Measurements from ENCODE around the gene THAP8.
"Not testable (repeated sequence)": the region's sequence is repeated elsewhere in the genome, so short reads cannot be mapped to it uniquely, and the experiment has no call there.

Gene THAP8

GRCh38 chr19:36054119-36054732 is at the start of gene THAP8:
Gene THAP8, minus strand, starts transcription at chr19:36054285. Its CDS starts 68 bp downstream, at chr19:36054217.
- DNase-seq, result peak; percentile 100

- no peak for DNase-seq
These were observed 49.0 kb upstream of the THAP8 start for GRCh38 chr19:36103040-36103626.

- no peak for DNase-seq
These were observed 47.7 kb upstream of the THAP8 start for GRCh38 chr19:36101550-36102327.

- DNase-seq, result no peak
These were observed 46.4 kb upstream of the THAP8 start for GRCh38 chr19:36100476-36100875.

GRCh38 chr19:36099166-36099785 is 45.2 kb upstream of the THAP8 start:
- no peak for DNase-seq

DNA sequence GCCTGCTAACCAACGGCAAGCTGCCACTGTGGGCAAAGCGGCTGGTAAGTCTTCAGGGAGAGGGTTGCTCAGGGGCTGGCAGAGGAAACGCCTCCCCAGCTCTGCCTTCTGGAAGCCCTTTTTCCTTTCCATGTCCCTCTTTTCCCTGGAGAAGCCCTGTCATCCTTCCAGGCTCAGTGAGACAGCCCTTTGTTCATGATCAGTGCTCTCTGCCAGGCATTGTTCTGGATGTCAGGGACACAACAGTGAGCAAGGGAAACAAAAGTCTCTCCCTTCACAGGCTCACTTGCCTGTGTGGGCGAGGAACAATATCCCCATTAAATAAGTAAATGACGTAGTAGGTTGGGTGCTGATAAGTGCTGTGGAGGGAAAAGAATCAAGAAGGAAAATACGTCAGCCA is 43.0 kb upstream of the THAP8 start:
- DNase-seq, result no peak

GRCh38 chr19:36093687-36094086 is 39.6 kb upstream of the THAP8 start:
- no peak for DNase-seq

DNA sequence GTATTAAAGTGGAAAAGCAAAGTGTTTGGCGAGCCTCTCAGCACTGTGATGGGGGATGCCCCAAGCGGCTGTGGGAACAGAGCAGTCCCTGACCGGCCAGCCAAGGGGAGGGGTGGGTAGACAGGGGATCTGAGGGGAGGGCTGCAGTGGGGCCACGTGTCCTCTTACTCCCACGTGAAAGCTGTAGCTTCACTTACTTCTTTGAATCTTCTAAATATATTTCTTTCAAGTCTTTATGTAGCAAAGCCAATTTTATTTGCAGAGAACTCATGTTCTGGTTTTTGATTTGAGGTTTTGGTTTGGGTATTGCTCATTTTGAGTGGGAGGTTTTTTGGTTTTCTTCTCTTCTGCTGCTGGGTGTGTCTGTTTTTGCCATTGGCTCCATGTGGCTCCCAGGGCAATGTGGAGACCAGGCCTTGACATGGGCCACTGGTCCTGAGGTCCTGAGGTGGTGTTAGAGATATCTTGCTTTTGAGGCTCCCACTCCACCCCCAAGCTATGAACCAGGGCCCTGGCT is 39.1 kb upstream of the THAP8 start:
- no peak for DNase-seq

- DNase-seq, result no peak
These were observed 38.5 kb upstream of the THAP8 start for GRCh38 chr19:36092566-36092965.

- no peak for DNase-seq
These were observed 37.0 kb upstream of the THAP8 start for GRCh38 chr19:36090910-36091695.

DNA sequence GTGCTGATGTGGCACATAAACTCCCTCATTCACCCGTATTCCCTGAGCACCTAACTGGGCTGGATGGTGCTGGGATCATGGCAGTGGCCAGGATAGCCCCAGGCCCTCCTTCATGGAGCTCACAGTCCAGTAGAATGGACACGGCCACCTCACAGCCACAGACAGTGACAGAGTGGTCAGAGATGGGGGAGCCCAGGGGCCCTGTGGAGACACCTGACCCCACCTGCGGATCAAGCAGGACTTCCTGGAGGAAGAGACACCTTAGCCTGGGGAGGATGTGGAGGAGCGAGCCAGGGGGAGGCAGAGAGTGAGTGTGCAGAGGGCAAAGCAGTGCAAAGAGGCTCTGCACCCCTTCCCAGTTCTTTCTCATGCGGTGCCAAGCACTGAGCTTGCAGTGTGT is 35.8 kb upstream of the THAP8 start:
- no peak for DNase-seq

DNA sequence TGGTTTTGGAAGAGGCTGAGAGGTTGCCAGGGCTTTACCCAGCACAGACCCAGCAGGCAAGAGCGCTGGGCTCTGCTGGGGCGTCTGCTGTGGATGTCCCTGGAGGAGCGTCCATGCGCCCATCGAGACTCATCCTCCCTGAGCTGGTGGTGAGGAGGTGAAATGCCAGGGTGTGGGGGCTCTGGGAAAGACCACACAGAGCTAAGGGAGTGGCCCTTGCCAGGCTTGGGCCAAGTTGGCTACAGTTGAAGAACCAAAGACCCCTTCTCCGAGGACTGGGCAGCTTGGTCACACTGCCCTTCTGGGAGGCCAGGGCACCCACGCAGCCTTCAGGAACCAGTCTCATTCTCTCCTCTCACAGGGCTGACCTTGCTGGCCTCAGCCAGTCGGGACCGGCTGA is 32.2 kb upstream of the THAP8 start:
- no peak for DNase-seq

DNA sequence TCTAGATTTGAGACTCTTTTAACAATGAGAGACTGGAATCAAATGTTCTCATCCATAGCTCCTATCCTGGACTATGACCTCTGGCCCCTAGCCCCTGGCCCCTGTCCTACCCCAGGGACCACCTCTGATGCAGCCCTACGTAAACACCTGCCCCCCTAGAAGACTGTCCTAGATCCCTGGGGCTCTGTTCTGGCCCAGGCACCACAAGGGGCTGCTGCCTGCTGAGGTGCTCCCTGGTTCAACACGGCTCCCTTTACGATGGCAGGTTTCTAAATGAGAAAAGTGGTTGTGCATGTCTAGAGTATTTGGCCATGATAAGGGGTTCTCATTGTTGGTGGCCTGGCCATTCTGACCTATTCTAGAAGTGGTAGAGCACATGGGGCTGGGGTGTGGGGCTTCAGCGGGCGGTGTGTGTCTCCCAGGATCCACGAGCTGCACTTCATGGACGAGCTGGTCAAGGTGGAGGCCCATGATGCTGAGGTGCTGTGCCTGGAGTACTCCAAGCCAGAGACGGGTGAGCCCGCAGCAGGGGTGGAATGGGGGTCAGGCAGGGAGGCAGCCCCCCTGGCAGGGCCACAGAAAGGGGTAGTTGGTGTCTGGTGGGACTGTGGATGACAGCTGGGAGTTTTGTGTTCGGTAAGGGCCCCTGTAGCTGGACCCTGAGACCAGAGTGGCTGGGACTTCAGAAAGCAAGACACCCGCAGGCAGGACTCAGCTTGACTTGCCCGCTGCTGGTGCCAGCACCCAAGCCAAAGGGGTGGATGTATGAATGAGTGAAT is 30.3 kb upstream of the THAP8 start:
- no peak for DNase-seq

- no peak for DNase-seq
These were observed 28.8 kb upstream of the THAP8 start for GRCh38 chr19:36082916-36083315.

DNA sequence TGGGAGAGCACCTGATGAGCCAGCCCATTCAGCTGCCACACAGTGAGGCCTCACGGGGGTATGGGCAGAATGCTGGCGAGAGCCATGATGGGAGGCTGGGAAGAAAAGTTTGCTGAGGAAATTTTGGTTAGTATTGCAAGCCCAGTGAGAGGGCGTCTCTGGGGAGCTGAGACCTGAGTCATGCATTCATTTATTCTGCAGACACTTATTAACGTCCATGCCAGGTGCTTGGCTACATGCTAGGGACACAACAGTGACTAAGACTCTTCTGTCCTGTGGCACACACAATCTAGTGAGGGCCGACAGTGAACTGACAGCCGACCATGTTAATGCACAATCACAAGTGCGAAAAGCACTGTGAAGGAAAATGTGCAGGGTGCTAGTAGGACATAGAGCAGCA is 27.8 kb upstream of the THAP8 start:
- DNase-seq, result no peak

DNA sequence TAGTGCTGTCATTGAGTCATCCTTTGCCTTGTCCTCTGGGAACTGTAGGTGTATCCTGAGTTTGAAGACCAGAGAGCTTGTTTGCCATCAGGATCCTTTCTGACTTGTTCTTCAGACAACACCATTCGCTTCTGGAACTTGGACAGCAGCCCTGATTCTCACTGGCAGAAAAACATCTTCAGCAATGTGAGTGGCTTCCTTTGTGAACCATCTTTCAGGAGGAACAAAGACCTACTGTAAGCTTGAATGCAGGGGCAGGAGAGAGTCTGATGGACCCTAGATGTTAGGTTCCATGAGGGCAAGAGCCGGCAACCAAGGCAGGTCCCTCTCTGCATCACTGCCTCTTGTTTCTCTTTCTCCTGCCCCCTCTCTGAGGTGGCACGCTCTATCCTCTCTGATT is 27.3 kb upstream of the THAP8 start:
- DNase-seq, result no peak

- DNase-seq, result peak; percentile 8
These were observed 25.4 kb upstream of the THAP8 start for GRCh38 chr19:36079389-36079945.

GRCh38 chr19:36073121-36073876 is 19.2 kb upstream of the THAP8 start:
- no peak for DNase-seq

DNA sequence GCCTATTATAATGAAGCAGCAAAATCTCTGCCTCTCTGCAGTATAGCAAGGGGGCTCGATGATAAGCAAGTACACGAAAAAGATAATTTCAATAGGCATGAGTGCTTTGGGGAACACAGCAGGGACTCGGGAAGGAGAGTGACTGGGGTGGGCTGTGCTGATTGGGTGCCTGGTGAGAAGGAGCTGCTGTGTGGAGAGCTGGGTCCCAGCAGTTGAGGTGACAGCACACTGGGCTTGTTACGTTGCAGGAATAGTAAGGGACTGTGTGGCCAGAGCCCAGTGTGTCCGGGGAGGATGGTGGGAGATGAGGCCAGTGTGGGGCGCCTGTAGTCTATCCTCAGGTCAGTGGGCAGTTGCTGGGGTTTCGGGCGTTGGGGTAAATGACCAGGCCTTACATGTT is 18.0 kb upstream of the THAP8 start:
- no peak for DNase-seq

GRCh38 chr19:36068810-36069499 is 14.9 kb upstream of the THAP8 start:
- not testable (repeated sequence) for DNase-seq
